CD4-positive, alpha-beta memory T cell (primary cell): ENCODE data around the gene KHDRBS2. TPM values are rescaled to one million over a fixed set of nuclear protein-coding genes. Genes with fewer than 3 reads are reported as not detected.

Experiments used
- CTCF ChIA-PET: fragments of 350-600 bp; sonication (Branson Sonifier 250); formaldehyde crosslinking; loops from one replicate; lab custom pipeline; 2021; ENCODE audit warnings: inconsistent platforms; ENCODE audit not compliant: partially characterized antibody; lab: Charles Lee
- POLR2A ChIA-PET: fragments of 350-600 bp; sonication (Branson Sonifier 250); formaldehyde crosslinking; loops from one replicate; lab custom pipeline; 2021; ENCODE audit not compliant: partially characterized antibody; lab: Charles Lee
- DNase-seq, 5 donors: peaks; one replicate each; pipeline versions ENCODE4 v3.0.0 to v3.0.0-alpha.2; 2020 to 2022; ENCODE audit warnings: mixed read lengths in 1 of 5
- H3K27ac ChIP-seq: one replicate; pipeline ENCODE4 v1.7.0; 2013; ENCODE audit warnings: low read depth, low read length
- H3K27me3 ChIP-seq: 2 replicates; pipeline ENCODE4 v1.7.0; 2013; ENCODE audit warnings: mild to moderate bottlenecking, low read length, moderate library complexity; ENCODE audit not compliant: insufficient read depth
- H3K36me3 ChIP-seq: 2 replicates; pipeline ENCODE4 v1.7.0; 2013; ENCODE audit warnings: mild to moderate bottlenecking, low read length, moderate library complexity; ENCODE audit not compliant: insufficient read depth
- H3K4me1 ChIP-seq: 2 replicates; pipeline ENCODE4 v1.7.0; 2013; ENCODE audit warnings: mild to moderate bottlenecking, low read length, moderate library complexity; ENCODE audit not compliant: insufficient read depth
- H3K4me3 ChIP-seq, 2 donors: one replicate each; pipeline ENCODE4 v1.7.0; 2013; ENCODE audit warnings: low read length in 2 of 2, mild to moderate bottlenecking in 1 of 2
- H3K9me3 ChIP-seq, 2 donors: one replicate each; pipeline ENCODE4 v1.7.0; 2013; ENCODE audit warnings: low read length in 2 of 2, control low read depth in 1 of 2; ENCODE audit not compliant: control insufficient read depth in 1 of 2
- H3K27ac Mint-ChIP-seq, 7 donors: one replicate each; pipeline ENCODE4 v1.8.0; 2020 to 2021; ENCODE audit warnings: mixed read lengths in 7 of 7, mild to moderate bottlenecking in 6 of 7, inconsistent platforms in 3 of 7, moderate library complexity in 3 of 7
- H3K27me3 Mint-ChIP-seq, 2 donors: one replicate each; pipeline ENCODE4 v1.8.0; 2020 to 2021; ENCODE audit warnings: mixed read lengths in 2 of 2
- H3K36me3 Mint-ChIP-seq, 2 donors: one replicate each; pipeline ENCODE4 v1.8.0; 2020 to 2021; ENCODE audit warnings: mixed read lengths in 2 of 2, inconsistent platforms in 1 of 2, mild to moderate bottlenecking in 1 of 2
- H3K4me1 Mint-ChIP-seq, 4 donors: one replicate each; pipeline ENCODE4 v1.8.0; 2020 to 2021; ENCODE audit warnings: mixed read lengths in 4 of 4, mild to moderate bottlenecking in 1 of 4
- H3K4me3 Mint-ChIP-seq, 8 donors: one replicate each; pipeline ENCODE4 v1.8.0; 2020 to 2021; ENCODE audit warnings: mixed read lengths in 8 of 8, mild to moderate bottlenecking in 7 of 8, moderate library complexity in 6 of 8, inconsistent platforms in 3 of 8
- H3K9me3 Mint-ChIP-seq, 8 donors: one replicate each; pipeline ENCODE4 v1.8.0; 2020 to 2021; ENCODE audit warnings: mixed read lengths in 8 of 8, mild to moderate bottlenecking in 5 of 8, inconsistent platforms in 3 of 8, moderate library complexity in 1 of 8
- intact Hi-C: fragments of 100-400 bp; cut with micrococcal nuclease; formaldehyde crosslinking; loops from one replicate; pipeline ENCODE4 v1.15.1; 2023
- polyA plus RNA-seq, 2 donors: library from polyadenylated mRNA; unstranded; fragments of 300-500 nt; fragmentation: Illumina TruSeq; gene quantifications; one replicate each; pipeline ENCODE4 v1.2.3, GENCODE V29; 2021
- total RNA-seq, 2 experiments: library from RNA; stranded (reverse); gene quantifications; one replicate each; pipeline ENCODE4 v1.2.3, GENCODE V29; 2021

The KHDRBS2 gene
- total and polyA plus RNA-seq, 4 experiments from 2014 or later = not detected

- H3K9me3 ChIP-seq = no peaks in the 10 kb centered on the region
- H3K27me3 ChIP-seq = no peaks in the 10 kb centered on the region
- Mint-ChIP-seq H3K4me3 (no peak overlapping the region), H3K36me3 (no peaks in the 10 kb centered on the region), H3K27me3 (no peaks in the 10 kb centered on the region), H3K4me1 (no peaks in the 10 kb centered on the region), H3K9me3 (peaks cover 0 to 19% (median 9%) of the 10 kb centered on the region in 8 donors), H3K27ac (no peak overlapping the region)
- no peak for DNase-seq
- CTCF ChIA-PET = no interaction called here
- H3K36me3 ChIP-seq = no peaks in the 10 kb centered on the region
- intact Hi-C loops = no loop called here
- no peaks in the 10 kb centered on the region for H3K4me1 ChIP-seq
- POLR2A ChIA-PET = no interaction called here
- no peak overlapping the region for H3K27ac ChIP-seq
- no peak overlapping the region for H3K4me3 ChIP-seq
These were observed 350.7 kb downstream of the KHDRBS2 start for GRCh38 chr6:61935242-61935846.

GRCh38 chr6:61909486-61909885 lies 376.5 kb downstream of the KHDRBS2 start:
- no peak overlapping the region for H3K4me3 ChIP-seq
- H3K27me3 Mint-ChIP-seq = no peaks in the 10 kb centered on the region
- no peaks in the 10 kb centered on the region for H3K4me1 Mint-ChIP-seq
- H3K36me3 Mint-ChIP-seq = no peaks in the 10 kb centered on the region
- no peak for DNase-seq
- H3K9me3 ChIP-seq = peaks cover 0 to 4% of the 10 kb centered on the region in 2 donors
- no peaks in the 10 kb centered on the region for H3K4me1 ChIP-seq
- intact Hi-C loops = no loop called here
- no peak overlapping the region for H3K27ac ChIP-seq
- no peak overlapping the region for H3K4me3 Mint-ChIP-seq
- POLR2A ChIA-PET = no interaction called here
- CTCF ChIA-PET = no interaction called here
- H3K9me3 Mint-ChIP-seq = peaks cover 4 to 25% (median 14%) of the 10 kb centered on the region in 8 donors
- no peak overlapping the region for H3K27ac Mint-ChIP-seq
- H3K27me3 ChIP-seq = no peaks in the 10 kb centered on the region
- no peaks in the 10 kb centered on the region for H3K36me3 ChIP-seq

DNA sequence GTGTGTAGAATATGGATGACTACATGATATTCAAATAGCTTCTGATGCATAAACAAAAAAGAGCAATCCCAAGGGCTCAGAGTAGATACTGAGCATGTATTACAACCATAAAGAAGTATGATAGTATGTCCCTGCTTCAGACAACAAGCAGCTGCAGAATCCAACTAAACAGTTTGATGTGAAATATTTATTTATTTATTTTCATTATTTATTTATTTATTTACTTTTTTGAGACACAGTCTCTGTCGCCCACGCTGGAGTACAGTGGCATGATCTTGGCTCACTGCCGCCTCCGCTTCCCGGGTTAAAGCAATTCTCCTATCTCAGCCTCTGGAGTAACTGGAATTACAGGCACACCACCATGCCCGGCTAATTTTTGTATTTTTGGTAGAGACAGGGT lies 384.3 kb downstream of the KHDRBS2 start:
- no peaks in the 10 kb centered on the region for H3K4me1 Mint-ChIP-seq
- H3K36me3 ChIP-seq = no peaks in the 10 kb centered on the region
- no peaks in the 10 kb centered on the region for H3K27me3 Mint-ChIP-seq
- intact Hi-C loops = no loop called here
- no peaks in the 10 kb centered on the region for H3K27me3 ChIP-seq
- H3K36me3 Mint-ChIP-seq = no peaks in the 10 kb centered on the region
- peaks cover 0 to 16% (median 5%) of the 10 kb centered on the region in 8 donors for H3K9me3 Mint-ChIP-seq
- CTCF ChIA-PET = no interaction called here
- no peaks in the 10 kb centered on the region for H3K9me3 ChIP-seq
- no peaks in the 10 kb centered on the region for H3K4me1 ChIP-seq
- H3K4me3 Mint-ChIP-seq = no peak overlapping the region
- no peak overlapping the region for H3K27ac Mint-ChIP-seq
- no peak for DNase-seq
- POLR2A ChIA-PET = no interaction called here
- H3K4me3 ChIP-seq = no peak overlapping the region
- H3K27ac ChIP-seq = no peak overlapping the region

GRCh38 chr6:61894536-61894935 lies 391.5 kb downstream of the KHDRBS2 start:
- ChIA-PET POLR2A (no interaction called here), CTCF (no interaction called here)
- intact Hi-C loops = no loop called here
- Mint-ChIP-seq H3K27ac (no peak overlapping the region), H3K4me1 (no peaks in the 10 kb centered on the region), H3K9me3 (peaks cover 0 to 9% (median 4%) of the 10 kb centered on the region in 8 donors), H3K27me3 (no peaks in the 10 kb centered on the region), H3K4me3 (no peak overlapping the region), H3K36me3 (no peaks in the 10 kb centered on the region)
- no peak for DNase-seq
- Histone ChIP-seq H3K4me3 (no peak overlapping the region), H3K36me3 (no peaks in the 10 kb centered on the region), H3K27me3 (no peaks in the 10 kb centered on the region), H3K9me3 (no peaks in the 10 kb centered on the region), H3K4me1 (no peaks in the 10 kb centered on the region), H3K27ac (no peak overlapping the region)

DNA sequence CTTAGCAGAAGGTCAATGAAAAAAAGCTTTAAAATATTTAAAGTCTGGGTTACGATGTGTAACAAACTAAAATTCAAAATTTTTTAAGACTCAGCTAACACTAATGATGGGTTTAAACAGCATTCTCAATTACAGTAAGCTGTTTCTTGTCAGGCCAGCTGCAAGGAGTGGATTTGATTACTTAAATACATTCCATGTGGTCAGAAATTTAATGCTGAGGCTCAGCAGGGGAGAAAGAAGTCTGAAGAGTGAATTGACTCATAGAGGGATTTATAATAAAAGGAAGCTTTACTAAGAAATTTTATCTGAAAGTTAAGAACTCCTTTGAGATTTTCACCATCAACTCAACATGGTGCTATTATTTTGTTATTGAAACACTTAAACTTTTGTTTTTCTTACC lies 398.6 kb downstream of the KHDRBS2 start:
- Histone ChIP-seq H3K36me3 (no peaks in the 10 kb centered on the region), H3K27me3 (no peaks in the 10 kb centered on the region), H3K4me1 (no peaks in the 10 kb centered on the region), H3K27ac (no peak overlapping the region), H3K4me3 (no peak overlapping the region), H3K9me3 (no peaks in the 10 kb centered on the region)
- ChIA-PET CTCF (no interaction called here), POLR2A (no interaction called here)
- Mint-ChIP-seq H3K9me3 (peaks cover 0 to 15% (median 5%) of the 10 kb centered on the region in 8 donors), H3K4me1 (no peaks in the 10 kb centered on the region), H3K27me3 (no peaks in the 10 kb centered on the region), H3K27ac (no peak overlapping the region), H3K36me3 (no peaks in the 10 kb centered on the region), H3K4me3 (no peak overlapping the region)
- no peak for DNase-seq
- intact Hi-C loops = no loop called here

DNA sequence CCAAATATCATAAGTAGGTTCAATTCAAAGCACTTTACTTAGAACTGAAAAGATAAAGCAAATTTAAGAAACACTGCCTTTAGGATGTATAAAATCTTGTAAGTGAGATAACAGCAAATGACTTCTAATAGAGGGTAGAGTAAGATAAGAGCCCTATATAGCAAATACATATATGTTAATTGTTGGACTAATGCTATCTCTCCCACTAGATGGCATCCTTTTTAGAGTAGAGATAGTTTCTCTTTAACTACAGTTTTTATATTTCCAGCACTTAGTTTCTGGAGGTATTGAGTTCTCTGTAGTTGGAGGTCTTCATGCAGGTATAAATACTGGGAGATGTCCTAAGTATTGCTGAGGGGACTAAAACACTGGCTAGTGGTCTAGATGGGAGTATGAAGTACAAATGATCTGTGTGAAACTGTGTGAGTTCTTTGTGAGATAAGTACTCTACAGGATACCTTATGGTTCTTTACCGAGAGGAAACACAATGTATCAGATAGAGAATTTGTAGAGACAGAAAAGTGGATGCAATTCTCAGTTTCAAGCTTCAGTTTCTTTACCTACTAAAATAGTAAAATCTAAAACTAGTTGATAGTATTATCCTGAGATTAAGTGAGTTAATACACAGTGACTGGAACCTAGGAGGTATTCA lies 399.3 kb downstream of the KHDRBS2 start:
- ChIA-PET CTCF (no interaction called here), POLR2A (no interaction called here)
- no peaks in the 10 kb centered on the region for H3K4me1 Mint-ChIP-seq
- H3K36me3 Mint-ChIP-seq = no peaks in the 10 kb centered on the region
- H3K4me1 ChIP-seq = no peaks in the 10 kb centered on the region
- DNase-seq = no peak
- no peaks in the 10 kb centered on the region for H3K9me3 ChIP-seq
- H3K27ac Mint-ChIP-seq = peak overlapping the region in 1 of 7 donors; percentile 25
- H3K4me3 ChIP-seq = no peak overlapping the region
- H3K36me3 ChIP-seq = no peaks in the 10 kb centered on the region
- intact Hi-C loops = no loop called here
- no peak overlapping the region for H3K4me3 Mint-ChIP-seq
- H3K27me3 ChIP-seq = no peaks in the 10 kb centered on the region
- peaks cover 0 to 15% (median 5%) of the 10 kb centered on the region in 8 donors for H3K9me3 Mint-ChIP-seq
- H3K27ac ChIP-seq = no peak overlapping the region
- no peaks in the 10 kb centered on the region for H3K27me3 Mint-ChIP-seq

- intact Hi-C loops = no loop called here
- H3K27ac Mint-ChIP-seq = no peak overlapping the region
- H3K4me1 Mint-ChIP-seq = no peaks in the 10 kb centered on the region
- no peak overlapping the region for H3K4me3 Mint-ChIP-seq
- ChIA-PET POLR2A (no interaction called here), CTCF (no interaction called here)
- no peaks in the 10 kb centered on the region for H3K36me3 Mint-ChIP-seq
- Histone ChIP-seq H3K4me3 (no peak overlapping the region), H3K9me3 (no peaks in the 10 kb centered on the region), H3K36me3 (no peaks in the 10 kb centered on the region), H3K27ac (no peak overlapping the region), H3K27me3 (no peaks in the 10 kb centered on the region), H3K4me1 (no peaks in the 10 kb centered on the region)
- no peak for DNase-seq
- peaks cover 0 to 31% (median 18%) of the 10 kb centered on the region in 8 donors for H3K9me3 Mint-ChIP-seq
- H3K27me3 Mint-ChIP-seq = no peaks in the 10 kb centered on the region
These were observed 416.2 kb downstream of the KHDRBS2 start for GRCh38 chr6:61869632-61870400.
